SK-N-SH (cell line): ENCODE data around the gene OCA2.

Experiments used
- CTCF ChIP-seq: fragments of 200-600 bp; sonication (generic); IDR thresholded peaks from 2 replicates; pipeline ENCODE4 v1.6.1; 2017; ENCODE audit warnings: antibody characterized with exemption, mild to moderate bottlenecking, moderate library complexity
- EP300 ChIP-seq, 2 experiments: IDR thresholded peaks; 2 replicates each; pipeline versions ENCODE4 v1.4.0 to v1.6.1; 2012; ENCODE audit warnings: borderline replicate concordance in 1 of 2, low read depth in 1 of 2, low read length in 1 of 2
- RAD21 ChIP-seq: IDR thresholded peaks from 2 replicates; pipeline ENCODE4 v1.6.1; 2012; ENCODE audit warnings: mild to moderate bottlenecking, low read length
- USF1 ChIP-seq: IDR thresholded peaks from 2 replicates; pipeline ENCODE4 v1.4.0; 2012; ENCODE audit warnings: low read depth, borderline replicate concordance
- ZBTB33 ChIP-seq: IDR thresholded peaks from 2 replicates; pipeline ENCODE4 v1.4.0; 2012; ENCODE audit warnings: low read depth, borderline replicate concordance

- TF ChIP-seq USF1 (no peak), EP300 (IDR thresholded peaks at IDR 0.05; ENCODE audit: borderline replicate concordance in 1 of 2, low read depth in 1 of 2, low read length in 1 of 2) (no peak), CTCF (no peak), ZBTB33 (no peak), RAD21 (no peak)
These were observed 229.3 kb downstream of the OCA2 start for GRCh38 chr15:27869697-27870281.
